ENCODE results near the gene PAQR5.

The PAQR5 gene

DNA sequence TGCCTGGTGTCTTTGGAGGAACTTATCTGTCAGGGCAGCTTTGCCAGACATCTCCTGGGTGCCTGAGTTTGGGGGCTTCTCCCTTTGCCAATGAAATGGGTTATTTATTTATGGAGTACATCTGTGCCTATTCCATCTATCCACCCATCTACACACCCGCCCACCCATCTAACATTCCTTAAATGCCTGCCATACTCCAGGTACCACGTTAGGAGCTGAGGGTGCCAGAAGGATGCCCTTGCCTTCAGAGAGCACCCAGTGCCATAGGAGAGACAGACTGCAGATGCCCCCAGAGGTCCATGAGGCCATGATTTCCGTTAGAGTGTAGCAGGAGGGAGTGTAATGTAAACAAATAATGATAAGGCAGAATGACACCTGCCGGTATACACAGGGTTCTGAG, 93.6 kb downstream of the PAQR5 start:
- DNase-seq (ENCODE audit: low read depth in 2 of 2), result no peak

DNA sequence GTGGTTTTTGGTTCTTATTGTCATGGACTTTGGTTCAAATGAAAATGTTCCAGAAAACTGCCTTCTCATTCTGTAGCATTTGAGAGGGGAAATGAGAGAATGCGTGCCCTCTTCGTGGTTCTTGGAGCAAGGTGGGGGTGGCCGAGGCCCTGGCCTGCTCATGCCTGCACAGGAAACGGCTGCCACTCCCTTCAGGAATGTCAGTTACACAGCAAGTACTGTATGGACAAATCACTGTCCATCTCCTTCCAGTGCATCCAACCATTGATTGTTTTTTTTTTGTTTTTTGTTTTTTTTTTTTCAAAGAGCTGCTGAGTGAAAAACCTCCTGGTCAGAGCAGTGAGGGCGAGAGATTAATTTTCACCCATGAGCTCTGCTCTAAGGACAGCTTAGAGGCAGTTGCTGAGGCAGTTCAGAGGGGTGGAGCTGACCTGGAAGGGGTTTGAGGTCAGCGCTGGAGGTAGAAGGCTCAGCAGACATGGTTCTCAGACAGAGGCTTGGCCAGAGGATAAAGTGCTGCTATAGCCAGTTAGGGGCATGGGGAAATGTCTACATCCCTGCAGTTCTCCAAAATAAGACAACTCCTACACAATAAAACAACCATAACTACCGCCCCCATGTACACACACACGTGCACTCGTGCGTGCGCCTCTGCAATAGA, 95.2 kb downstream of the PAQR5 start:
- no peak for DNase-seq (ENCODE audit: low read depth in 2 of 2)

DNA sequence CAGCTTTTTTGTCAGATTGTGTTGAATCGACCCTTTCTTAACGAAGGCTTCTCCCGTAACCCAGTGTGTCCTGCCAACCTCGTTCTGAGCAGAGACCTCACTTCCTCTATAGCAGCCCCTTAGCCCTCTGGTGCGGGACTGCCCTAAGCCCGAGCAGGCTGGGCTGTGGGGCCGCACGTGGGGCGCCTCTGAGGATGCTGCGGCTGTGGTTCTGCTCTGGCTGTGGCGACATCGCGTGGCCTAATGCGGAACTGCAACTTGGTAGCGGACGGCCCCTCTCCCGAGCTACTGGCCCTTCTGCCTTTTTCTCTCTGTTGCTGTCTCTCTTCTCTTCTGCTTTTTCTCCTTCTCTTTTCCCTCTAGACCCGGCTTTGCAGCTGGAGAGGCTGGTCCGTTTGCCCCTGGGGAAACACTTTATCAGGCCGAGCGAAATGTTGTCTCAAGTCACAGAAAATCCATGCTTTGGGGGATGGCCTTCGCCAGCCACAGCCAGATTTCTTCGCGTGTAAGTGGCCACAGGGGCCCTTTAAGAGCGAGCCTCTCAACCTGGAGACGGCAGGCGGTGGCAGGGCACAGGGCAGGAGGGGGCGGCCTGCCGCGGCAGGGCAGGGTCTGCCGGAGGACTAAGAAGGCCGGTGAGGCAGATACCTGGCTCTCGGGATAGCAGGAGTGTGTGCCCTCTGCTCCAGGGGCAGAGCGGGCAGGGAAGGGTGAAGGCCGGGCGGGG, 96.0 kb downstream of the PAQR5 start:
- peak; percentile 73 to 91 for DNase-seq (ENCODE audit: low read depth in 2 of 2)

DNA sequence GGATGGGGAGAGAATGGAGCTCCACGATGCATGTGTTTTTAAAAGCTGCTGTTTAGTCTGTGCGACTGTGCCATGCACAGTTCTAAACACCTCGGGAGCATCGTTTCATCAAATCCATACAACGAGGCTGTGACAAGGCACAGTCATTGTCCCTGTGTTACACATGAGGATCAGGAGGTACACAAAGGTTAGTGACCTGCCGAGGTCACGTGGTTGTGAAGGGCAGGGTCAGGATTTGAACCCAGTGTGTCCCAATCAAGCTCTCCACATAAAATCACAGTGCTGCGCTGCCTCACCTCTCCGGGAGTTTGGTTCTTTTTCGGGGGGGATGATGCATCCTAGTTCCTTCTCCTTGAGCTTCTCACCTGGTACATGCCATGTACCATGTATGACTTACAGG, 96.7 kb downstream of the PAQR5 start:
- no peak for DNase-seq (ENCODE audit: low read depth in 2 of 2)

DNA sequence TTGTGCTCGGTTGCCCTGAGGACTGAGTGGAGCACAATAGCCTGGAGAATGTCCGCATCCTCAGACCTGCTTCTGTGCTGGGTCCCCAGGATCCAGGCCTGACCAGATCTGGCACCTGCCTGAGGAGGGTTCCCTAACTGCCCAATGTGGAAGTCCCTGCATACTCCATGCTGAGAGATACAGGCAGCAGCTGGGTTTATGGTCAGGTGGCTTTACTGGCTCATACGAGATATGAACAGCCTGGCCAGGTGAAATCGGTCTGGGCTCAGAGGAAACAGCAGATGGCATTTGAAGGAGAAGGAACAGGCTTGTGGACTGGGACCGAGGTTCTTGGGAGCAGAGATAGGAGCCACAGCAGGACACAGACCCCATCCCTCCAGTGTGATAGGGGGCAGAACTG, 97.3 kb downstream of the PAQR5 start:
- no peak for DNase-seq (ENCODE audit: low read depth in 2 of 2)

DNA sequence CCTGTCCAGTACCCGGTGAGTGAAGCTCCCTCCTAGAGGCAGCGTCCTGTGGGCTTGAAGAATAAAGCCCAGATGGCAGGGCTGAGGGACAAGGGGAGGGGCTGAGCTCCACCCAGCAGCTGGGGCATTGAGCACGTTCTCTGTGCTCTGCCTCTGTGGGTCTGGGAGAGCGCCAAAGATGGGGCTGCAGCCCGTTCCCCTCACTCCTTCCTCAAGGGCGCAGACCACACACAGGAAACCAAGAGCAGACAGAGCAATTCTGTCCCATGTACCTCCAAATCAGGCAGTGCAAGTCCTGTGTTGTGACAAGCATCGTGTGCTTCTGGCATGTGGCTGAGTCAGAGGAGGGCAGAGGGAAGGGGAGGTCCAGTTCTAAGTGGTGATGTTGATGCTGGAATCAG, 99.8 kb downstream of the PAQR5 start:
- no peak for DNase-seq (ENCODE audit: low read depth in 2 of 2)

DNA sequence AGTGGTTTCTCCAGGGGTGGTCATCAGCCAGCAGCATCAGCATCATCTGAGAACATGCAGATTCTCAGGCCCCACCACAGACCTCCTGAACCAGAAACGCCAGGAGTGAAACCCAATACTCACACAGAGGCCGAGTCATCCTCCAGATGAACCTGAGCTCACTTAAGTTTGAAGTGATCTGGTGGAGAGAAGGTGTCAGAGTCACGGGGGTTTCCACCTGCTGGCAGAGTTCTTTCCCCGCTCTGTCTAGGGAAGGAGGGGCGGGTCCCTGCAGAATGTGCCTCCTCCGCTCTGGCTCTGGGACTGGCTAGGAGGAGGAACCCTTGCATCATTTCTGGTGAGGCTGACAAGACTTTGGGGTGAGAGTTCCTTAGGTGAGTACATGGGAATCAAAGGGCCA, 102.1 kb downstream of the PAQR5 start:
- peak; percentile 6 to 25 for DNase-seq (ENCODE audit: low read depth in 2 of 2)

DNA sequence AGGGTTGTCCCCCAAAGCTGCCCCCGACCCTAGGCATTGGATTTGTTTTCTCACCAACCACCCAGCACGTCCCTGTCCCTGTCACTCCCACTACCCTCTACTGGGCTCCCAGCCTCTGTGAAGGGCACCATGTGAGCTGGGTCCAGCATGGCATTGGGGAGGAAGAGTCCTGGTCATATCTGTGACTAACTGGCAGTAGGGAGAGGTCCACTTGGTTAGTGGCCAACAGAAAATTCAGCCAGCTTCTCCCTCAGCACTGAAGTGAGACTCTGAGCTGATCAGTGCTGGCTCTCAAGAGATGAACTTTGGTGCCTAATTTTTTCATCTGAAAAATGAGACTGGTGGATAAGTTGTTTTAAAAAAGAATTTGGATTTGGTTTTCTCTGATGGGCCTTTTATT, 104.1 kb downstream of the PAQR5 start:
- no peak for DNase-seq (ENCODE audit: low read depth in 2 of 2)

DNA sequence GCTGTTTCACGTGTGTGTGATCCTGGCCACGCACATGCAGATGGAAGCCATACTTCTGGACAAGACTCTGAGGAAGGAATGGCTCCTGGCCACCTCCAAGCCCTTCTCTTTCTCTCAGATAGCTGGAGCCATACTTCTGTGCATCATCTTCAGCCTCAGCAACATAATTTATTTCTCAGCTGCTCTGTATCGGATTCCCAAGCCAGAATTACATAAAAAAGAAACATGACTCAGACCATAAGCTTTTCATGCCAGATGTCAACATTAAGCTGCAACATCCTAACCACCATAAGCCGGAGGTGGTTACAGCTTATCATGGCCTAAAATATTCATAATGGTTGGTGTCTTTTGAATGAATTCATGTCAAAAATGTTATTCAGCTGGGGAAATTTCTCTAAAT, 104.9 kb downstream of the PAQR5 start:
- no peak for DNase-seq (ENCODE audit: low read depth in 2 of 2)

DNA sequence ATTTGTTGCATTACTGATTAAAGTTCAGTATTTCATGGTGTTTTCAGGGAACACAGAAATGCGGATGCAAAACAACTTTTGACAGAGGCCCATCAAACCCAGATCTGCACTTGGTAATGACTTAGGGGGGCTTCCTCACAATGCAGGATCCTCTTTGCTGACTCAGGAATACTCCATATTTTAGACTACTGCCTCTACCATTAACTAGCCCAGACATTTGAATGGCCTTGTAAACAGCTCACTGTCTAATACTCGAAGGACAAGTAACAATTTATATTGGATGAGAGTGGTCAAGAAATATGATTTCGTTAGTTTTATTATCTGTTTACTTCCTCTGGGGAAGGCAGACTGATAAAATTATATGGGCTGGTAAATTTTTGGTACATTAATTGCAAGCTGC, 106.4 kb downstream of the PAQR5 start:
- no peak for DNase-seq (ENCODE audit: low read depth in 2 of 2)

DNA sequence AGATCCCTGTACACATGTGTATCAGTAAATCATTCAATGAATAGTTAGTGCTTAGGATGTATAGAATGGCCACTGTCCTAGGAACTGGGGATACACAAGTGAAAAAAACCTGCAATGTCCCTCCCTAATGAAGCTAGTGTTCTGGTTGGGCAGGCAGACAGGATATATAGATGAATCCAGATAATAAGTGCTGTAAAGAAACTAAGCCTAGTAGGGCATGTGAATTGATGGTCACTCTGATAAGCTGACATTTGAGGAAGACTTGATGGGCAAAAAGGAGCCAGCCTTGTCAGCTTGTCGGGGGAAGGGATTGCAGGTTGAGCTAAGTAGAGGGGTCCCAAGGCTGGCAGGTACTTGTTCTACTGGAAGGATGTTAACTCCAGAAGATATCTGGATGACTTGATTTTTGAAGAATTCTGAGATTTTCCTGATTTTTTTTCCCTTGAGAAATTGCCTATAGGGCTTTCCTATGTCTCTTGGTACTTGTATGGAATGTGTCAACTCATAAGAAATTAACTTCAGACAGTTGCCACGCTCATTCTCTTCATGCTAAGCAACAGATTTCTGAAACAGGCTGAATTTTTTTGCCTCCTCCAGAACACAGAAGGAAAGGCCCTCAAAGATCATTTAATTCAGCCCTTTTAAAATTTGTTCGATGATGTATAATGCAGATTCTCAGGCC, 109.1 kb downstream of the PAQR5 start:
- DNase-seq (ENCODE audit: low read depth in 2 of 2), result no peak

DNA sequence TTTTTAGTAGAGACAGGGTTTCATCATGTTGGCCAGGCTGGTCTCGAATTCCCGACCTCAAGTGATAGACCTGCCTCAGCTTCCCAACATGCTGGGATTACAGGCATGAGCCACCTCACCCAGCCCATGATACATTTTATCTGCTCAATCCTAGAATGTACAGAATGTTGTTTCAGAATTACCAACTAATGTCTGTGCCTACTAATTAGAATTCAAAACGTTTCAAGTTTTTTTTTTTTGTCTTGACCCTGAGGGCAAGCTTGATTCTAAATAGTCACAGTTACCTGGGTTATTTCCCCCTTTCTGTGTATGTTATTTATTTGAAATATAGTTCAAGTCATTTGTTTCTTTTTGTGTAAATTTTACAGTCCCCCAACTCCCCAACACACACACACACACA, 110.1 kb downstream of the PAQR5 start:
- DNase-seq (ENCODE audit: low read depth in 2 of 2), result no peak

DNA sequence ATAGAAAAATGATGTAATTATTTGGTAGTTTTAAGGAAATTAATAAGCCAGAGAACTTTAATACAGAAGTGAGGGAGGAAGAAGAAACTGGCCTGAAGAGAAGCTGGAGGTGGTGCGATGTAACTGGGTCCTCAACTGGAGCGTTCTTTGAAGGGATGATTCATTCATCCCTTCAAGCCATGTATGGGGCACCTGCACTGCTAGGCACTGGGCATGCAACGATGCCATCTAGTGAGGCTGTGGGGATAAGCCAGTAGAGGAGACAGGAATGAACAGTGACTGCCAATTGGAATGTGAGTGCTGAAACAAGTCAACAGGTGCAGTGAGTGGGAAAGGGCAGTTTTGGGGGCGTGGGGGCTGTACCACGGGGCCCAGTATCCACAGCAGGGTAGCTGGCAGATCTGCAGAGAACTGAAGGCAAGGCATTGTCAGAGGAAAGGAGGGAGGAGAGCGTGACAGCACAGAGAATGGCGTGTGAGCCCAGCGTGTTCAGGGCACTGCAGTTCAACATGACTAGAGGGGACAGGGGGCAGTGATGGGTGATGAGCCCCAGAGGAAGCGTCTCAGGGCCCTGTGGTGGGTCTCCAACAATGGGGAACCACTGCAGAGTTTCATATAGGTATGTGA, 111.6 kb downstream of the PAQR5 start:
- peak in 1 of 2 experiments; percentile 9 for DNase-seq (ENCODE audit: low read depth in 2 of 2)

DNA sequence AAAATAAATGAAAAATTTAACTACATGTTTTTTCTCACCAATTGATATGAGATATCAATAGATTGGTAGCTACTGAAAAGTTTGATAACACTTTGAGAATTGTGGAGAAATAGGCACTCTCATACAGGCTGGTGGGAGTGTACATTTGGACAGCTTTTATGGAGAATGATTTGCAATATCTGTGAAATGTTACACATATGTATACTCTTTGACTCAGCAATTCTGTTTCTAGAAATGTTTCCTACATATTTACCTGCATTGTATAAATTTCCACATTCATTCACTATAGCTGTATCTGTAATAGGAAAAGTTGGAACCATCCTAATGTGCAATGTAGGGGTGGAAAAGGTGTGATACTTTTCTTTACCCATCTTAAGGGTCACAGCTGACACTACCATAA, 113.6 kb downstream of the PAQR5 start:
- DNase-seq (ENCODE audit: low read depth in 2 of 2), result no peak

DNA sequence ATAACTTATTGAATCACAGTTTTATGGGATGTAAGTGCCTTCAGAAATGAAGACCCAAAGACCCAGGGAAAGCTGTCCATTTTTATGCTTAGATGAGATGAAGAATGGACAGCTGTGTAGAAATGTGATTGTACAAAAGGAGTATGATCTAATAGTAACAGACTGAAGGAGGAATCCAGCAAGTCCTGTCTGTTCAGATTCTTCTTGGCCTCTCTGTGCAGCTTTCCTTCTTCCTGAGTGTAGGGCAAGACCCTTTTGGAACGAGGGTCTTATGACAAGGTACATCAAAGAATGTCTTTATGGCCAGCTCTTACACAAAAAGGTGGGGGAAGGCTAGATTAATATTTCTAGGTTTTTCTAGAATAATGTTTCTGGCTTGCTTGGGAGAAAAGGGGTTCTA, 114.0 kb downstream of the PAQR5 start:
- DNase-seq (ENCODE audit: low read depth in 2 of 2), result no peak

DNA sequence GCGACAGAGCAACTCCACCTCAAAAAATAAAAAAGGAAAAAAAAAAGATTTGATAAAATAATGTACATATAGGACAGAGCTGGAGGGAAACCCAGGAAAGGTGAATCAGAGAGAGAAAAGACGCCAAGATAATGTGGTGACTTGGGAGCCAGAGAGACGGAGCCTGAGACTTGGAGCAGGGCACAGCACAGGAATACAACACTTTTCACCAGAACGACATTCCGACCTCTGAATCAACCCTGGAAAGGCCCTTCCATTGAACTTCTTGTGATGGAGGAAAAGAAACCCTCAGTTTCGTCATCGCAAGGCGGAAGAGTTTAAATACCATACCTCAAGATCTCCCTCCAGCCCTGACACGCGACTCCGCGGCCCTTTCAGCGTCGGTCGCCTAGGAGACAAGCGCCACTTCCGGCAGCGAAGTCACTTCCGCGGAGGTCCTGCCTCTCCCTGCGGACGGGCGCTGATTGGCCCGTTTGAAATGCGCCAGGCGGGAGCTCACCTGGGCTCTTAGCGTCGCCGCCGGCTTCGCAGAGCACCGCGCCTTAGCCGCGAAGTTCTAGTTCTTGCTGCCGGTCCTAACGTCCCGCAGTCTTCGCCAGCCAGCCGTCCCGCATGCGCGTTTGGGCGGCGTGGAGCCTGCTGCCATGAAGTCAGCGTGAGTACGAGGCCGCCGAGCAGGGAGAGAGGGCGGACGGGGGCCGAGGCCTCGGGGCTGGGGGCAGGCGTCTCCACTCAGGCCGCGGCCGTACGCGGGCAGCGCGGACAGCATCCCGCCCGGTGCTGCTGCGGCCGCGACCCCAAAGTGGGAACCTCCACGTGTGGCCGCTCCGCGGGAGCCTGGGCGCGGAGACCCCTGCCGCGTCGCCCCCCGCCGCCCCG, 115.3 kb downstream of the PAQR5 start, which contains the start of gene KIF23:
KIF23 (plus strand) TSS at position 528 of the 879 bp plus-strand sequence; CDS start at position 645, 117 bp downstream.
- peak; percentile 84 to 90 for DNase-seq (ENCODE audit: low read depth in 2 of 2)

DNA sequence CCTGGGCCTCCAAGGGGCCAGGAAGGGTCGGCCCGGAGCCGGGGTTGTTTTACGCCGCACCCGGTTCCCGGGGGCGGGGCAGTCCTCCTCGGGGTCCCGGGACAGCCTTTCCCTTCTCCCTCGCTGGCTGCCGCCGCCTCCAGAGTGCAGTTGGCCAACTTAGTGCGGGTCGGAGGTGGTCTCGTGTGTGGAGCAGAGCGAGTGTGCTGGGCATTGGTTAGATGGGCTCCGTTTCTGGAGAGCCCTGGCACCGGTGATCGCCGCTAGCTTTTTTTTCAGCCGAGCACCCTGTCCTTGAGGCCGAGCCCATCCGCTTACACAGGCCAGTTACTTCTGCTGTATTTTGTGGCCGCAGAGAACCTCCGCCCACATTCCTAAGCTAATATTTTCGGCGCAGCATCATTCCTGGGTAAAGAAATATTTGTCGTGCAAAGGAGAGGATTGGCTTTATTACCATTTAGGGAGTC, 116.0 kb downstream of the PAQR5 start:
- DNase-seq (ENCODE audit: low read depth in 2 of 2), result no peak

DNA sequence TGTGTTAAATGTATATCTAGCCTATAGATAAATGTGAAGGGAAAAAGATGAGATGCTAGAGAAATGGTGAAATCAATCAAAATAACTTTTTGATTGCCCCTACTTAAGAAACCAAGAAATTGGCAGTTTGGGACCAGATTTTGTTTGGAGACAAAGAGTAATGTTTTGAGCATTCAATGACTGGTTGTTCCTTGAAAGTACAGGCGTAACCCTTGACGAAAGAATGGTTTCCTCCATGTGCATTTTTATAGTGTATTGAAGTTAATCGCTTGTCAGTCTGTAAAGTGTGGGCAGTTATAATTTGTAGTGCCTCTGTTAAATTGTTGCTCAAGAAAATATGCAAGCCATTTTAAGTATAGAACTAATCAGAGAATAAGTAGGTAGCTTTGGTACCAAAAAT, 116.7 kb downstream of the PAQR5 start:
- DNase-seq (ENCODE audit: low read depth in 2 of 2), result no peak

DNA sequence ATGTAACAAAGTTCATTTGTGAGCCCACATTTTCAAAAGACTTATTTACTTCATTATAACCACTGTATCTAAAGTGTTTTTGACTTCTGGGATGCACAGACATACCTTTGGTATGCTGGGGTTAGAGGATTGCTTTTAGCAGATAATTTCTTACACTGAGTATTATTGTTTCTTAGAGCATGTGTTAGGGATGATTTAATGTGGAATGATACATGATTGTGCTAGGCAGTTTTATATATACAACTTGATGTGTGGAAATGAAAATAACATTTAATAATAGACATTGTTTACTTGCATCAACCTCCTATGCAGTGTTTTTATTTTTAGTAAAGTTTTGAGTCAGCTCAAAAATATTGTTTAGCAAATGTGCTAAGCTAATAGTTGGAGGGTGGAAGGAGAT, 118.9 kb downstream of the PAQR5 start:
- DNase-seq (ENCODE audit: low read depth in 2 of 2), result no peak

DNA sequence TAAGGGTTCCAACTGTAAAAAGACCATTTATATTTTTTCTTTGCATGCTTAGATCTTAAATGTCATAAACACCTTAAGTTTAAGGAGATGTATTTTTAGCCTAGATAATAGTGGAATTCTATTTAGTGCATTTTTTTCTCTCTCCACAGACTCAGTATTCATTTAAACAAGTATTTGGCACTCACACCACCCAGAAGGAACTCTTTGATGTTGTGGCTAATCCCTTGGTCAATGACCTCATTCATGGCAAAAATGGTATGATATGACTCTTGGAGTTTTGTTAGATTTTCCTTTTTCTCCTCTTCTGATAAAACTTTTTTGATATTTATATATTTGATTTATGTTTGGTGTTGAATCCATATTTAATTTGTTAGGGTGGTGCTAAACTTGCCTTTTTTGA, 122.8 kb downstream of the PAQR5 start:
- no peak for DNase-seq (ENCODE audit: low read depth in 2 of 2)

DNA sequence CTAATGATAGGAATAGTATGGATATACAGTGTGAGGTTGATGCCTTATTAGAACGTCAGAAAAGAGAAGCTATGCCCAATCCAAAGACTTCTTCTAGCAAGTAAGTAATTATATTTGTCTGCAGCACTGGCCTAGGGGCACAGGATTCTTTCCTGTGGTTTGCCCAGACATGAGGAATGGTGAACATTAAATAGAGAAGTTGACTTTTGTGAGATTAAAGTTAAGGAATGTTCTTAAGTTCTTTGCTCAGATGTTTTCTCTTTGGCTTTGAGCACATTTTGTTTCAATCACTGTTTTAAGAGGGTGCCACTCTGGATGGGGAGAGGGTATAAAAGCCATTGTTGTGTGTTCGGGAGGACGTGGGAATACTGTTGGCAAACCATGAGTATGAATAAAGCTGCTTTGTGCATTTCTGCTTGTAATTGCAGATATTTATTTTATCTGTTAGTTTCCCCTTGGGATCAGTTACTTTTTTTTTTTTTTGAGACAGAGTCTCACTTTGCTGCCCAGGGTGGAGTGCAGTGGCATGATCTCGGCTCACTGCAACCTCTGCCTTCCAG, 123.7 kb downstream of the PAQR5 start:
- DNase-seq (ENCODE audit: low read depth in 2 of 2), result no peak
